ENCODE results near the gene ZNFX1. TPM values are rescaled to one million over a fixed set of nuclear protein-coding genes. Genes with fewer than 3 reads are reported as not detected.
A peak's percentile ranks its signal among the peaks of the same experiment; 100 is the strongest.

The ZNFX1 gene
- total RNA-seq, 3 donors from 2014 or later (not counting 1 experiment from before 2014, with no cell fraction given), result 55.8 to 58.5 (median 57.8) TPM

- Mint-ChIP-seq H3K4me3 (peak overlapping the region; percentile 97), H3K27ac (peak overlapping the region; percentile 94 to 95), H3K27me3 (ENCODE audit: low read depth in 2 of 2) (no peaks in the 10 kb centered on the region), H3K9me3 (peaks cover 6% of the 10 kb centered on the region in 2 donors), H3K4me1 (peaks cover 64 to 78% of the 10 kb centered on the region in 2 donors), H3K36me3 (peaks cover 32% of the 10 kb centered on the region)
- H3K27me3 ChIP-seq (ENCODE audit: control insufficient read depth, insufficient read depth, low read length), result no peaks in the 10 kb centered on the region
- peak overlapping the region; percentile 87 for H3K27ac ChIP-seq (ENCODE audit: low read length)
- peaks cover 56% of the 10 kb centered on the region for H3K4me1 ChIP-seq (ENCODE audit: control insufficient read depth, insufficient read depth, low read length)
- intact Hi-C loops (cut with micrococcal nuclease), result loop anchor here (1.0 to 10.0 kb wide), 4 partner anchors 45 to 387 kb away; partner anchors contain the start of genes CSE1L and DDX27
- 0% methylated on average over 22 of the region's 22 CpGs for WGBS (ENCODE audit: insufficient coverage)
- TF ChIP-seq CTCF (IDR thresholded peaks at IDR 0.05), result no peak
- peaks cover 53% of the 10 kb centered on the region for H3K36me3 ChIP-seq (ENCODE audit: control insufficient read depth, insufficient read depth, low read length)
- peaks cover 25% of the 10 kb centered on the region for H3K9me3 ChIP-seq (ENCODE audit: control insufficient read depth, insufficient read depth, low read length)
- no peak for DNase-seq
- no peak for ATAC-seq
- peak overlapping the region; percentile 76 for H3K4me3 ChIP-seq (ENCODE audit: low read length)
Observed at GRCh38 chr20:49277786-49278035, 146 bp downstream of the ZNFX1 start.

GRCh38 chr20:49276961-49277785 is 684 bp downstream of the ZNFX1 start:
- whole genome bisulfite sequencing (ENCODE audit: insufficient coverage), result under 1% methylated on average over 31 of the region's 31 CpGs
- Mint-ChIP-seq H3K4me3 (peak overlapping the region; percentile 97), H3K4me1 (peaks cover 59 to 76% of the 10 kb centered on the region in 2 donors), H3K36me3 (peaks cover 26% of the 10 kb centered on the region), H3K9me3 (peaks cover 5 to 6% of the 10 kb centered on the region in 2 donors), H3K27ac (peak overlapping the region; percentile 94 to 95), H3K27me3 (ENCODE audit: low read depth in 2 of 2) (no peaks in the 10 kb centered on the region)
- peaks cover 50% of the 10 kb centered on the region for H3K4me1 ChIP-seq (ENCODE audit: control insufficient read depth, insufficient read depth, low read length)
- TF ChIP-seq CTCF (IDR thresholded peaks at IDR 0.05), result no peak
- peaks cover 53% of the 10 kb centered on the region for H3K36me3 ChIP-seq (ENCODE audit: control insufficient read depth, insufficient read depth, low read length)
- no peaks in the 10 kb centered on the region for H3K27me3 ChIP-seq (ENCODE audit: control insufficient read depth, insufficient read depth, low read length)
- intact Hi-C loops (cut with micrococcal nuclease), result loop anchor here (1.0 to 10.0 kb wide), 3 partner anchors 10 to 388 kb away; no protein-coding TSS in a partner anchor
- peaks cover 19% of the 10 kb centered on the region for H3K9me3 ChIP-seq (ENCODE audit: control insufficient read depth, insufficient read depth, low read length)
- H3K4me3 ChIP-seq (ENCODE audit: low read length), result peak overlapping the region; percentile 76
- H3K27ac ChIP-seq (ENCODE audit: low read length), result peak overlapping the region; percentile 87
- DNase-seq (peak; percentile 37 to 50), ATAC-seq (no peak)

GRCh38 chr20:49276161-49276960 is 1.5 kb downstream of the ZNFX1 start:
- TF ChIP-seq CTCF (IDR thresholded peaks at IDR 0.05), result no peak
- WGBS (ENCODE audit: insufficient coverage), result no CpG with 5 or more reads among the region's 3 CpGs
- Histone ChIP-seq H3K27ac (ENCODE audit: low read length) (peak overlapping the region; percentile 87), H3K4me1 (ENCODE audit: control insufficient read depth, insufficient read depth, low read length) (peaks cover 47% of the 10 kb centered on the region), H3K4me3 (ENCODE audit: low read length) (peak overlapping the region; percentile 76), H3K9me3 (ENCODE audit: control insufficient read depth, insufficient read depth, low read length) (peaks cover 15% of the 10 kb centered on the region), H3K36me3 (ENCODE audit: control insufficient read depth, insufficient read depth, low read length) (peaks cover 52% of the 10 kb centered on the region), H3K27me3 (ENCODE audit: control insufficient read depth, insufficient read depth, low read length) (no peaks in the 10 kb centered on the region)
- peaks cover 3 to 4% of the 10 kb centered on the region in 2 donors for H3K9me3 Mint-ChIP-seq
- H3K27ac Mint-ChIP-seq, result peak overlapping the region; percentile 94 to 95
- intact Hi-C loops (cut with micrococcal nuclease), result loop anchor here (1.0 to 10.0 kb wide), 3 partner anchors 9 to 388 kb away; no protein-coding TSS in a partner anchor
- peaks cover 55 to 68% of the 10 kb centered on the region in 2 donors for H3K4me1 Mint-ChIP-seq
- ATAC-seq (peak in 1 of 3 donors; percentile 13), DNase-seq (peak in 1 of 2 donors; percentile 71)
- H3K27me3 Mint-ChIP-seq (ENCODE audit: low read depth in 2 of 2), result no peaks in the 10 kb centered on the region
- peak overlapping the region; percentile 97 for H3K4me3 Mint-ChIP-seq
- peaks cover 18% of the 10 kb centered on the region for H3K36me3 Mint-ChIP-seq

All from natural killer cell (primary cell).